IMR-90 (cell line): ENCODE results near the gene ZNF365. TPM values are rescaled to one million over a fixed set of nuclear protein-coding genes. Genes with fewer than 3 reads are reported as not detected.

Experiments
- ATAC-seq: fragments of 200-7000 bp; cut with Tn5 transposase; 2 replicates; pipeline ENCODE4 v1.9.1; 2020; ENCODE audit warnings: low read depth, mild to moderate bottlenecking, moderate library complexity
- BruUV-seq: library from RNA; stranded (reverse); fragments of 400-500 nt; replicated peaks from 2 replicates; lab custom pipeline; 2021; lab: Mats Ljungman, UMichigan
- CTCF ChIA-PET: fragments of 300-600 bp; formaldehyde crosslinking; extraction: SDS; loops from one replicate; lab custom pipeline; 2021; ENCODE audit warnings: antibody characterized with exemption; lab: Yijun Ruan, JAX
- POLR2A ChIA-PET: fragments of 300-600 bp; sonication (Branson Sonifier 250); formaldehyde crosslinking; loops from one replicate; lab custom pipeline; 2022; ENCODE audit warnings: antibody characterized with exemption; ENCODE audit not compliant: unreplicated experiment; lab: Charles Lee
- DNase-seq: peaks from one replicate; pipeline ENCODE4 v3.0.0; 2013
- H2AFZ ChIP-seq: replicated peaks from 2 replicates; pipeline ENCODE3; 2013; ENCODE audit warnings: low read length, mild to moderate bottlenecking; ENCODE audit not compliant: poor library complexity
- H2AK5ac ChIP-seq: 2 replicates; pipeline ENCODE4 v1.6.1; 2013; ENCODE audit warnings: low read depth, low read length, inconsistent platforms
- H2AK9ac ChIP-seq: replicated peaks from 2 replicates; pipeline ENCODE3; 2013; ENCODE audit warnings: mild to moderate bottlenecking, low read depth, low read length, moderate library complexity; ENCODE audit not compliant: poor library complexity
- H2BK120ac ChIP-seq: 2 replicates; pipeline ENCODE4 v1.6.1; 2013; ENCODE audit warnings: low read depth, low read length, inconsistent platforms
- H2BK15ac ChIP-seq: 3 replicates; pipeline ENCODE4 v1.6.1; 2013; ENCODE audit warnings: low read depth, low read length, inconsistent platforms
- H2BK20ac ChIP-seq: 2 replicates; pipeline ENCODE4 v1.6.1; 2013; ENCODE audit warnings: low read depth, mild to moderate bottlenecking, inconsistent platforms, low read length, moderate library complexity
- H2BK5ac ChIP-seq: 2 replicates; pipeline ENCODE4 v1.6.1; 2013; ENCODE audit warnings: mild to moderate bottlenecking, low read depth, low read length, inconsistent platforms; ENCODE audit not compliant: poor library complexity, severe bottlenecking
- H3K14ac ChIP-seq: replicated peaks from 2 replicates; pipeline ENCODE4 v1.6.1; 2013; ENCODE audit warnings: low read depth, low read length, inconsistent platforms
- H3K18ac ChIP-seq: 2 replicates; pipeline ENCODE4 v1.6.1; 2013; ENCODE audit warnings: low read depth, low read length, control low read depth
- H3K23ac ChIP-seq: 2 replicates; pipeline ENCODE4 v1.6.1; 2013; ENCODE audit warnings: low read depth, low read length, inconsistent platforms
- H3K27ac ChIP-seq: 2 replicates; pipeline ENCODE4 v1.5.1; 2013; ENCODE audit warnings: mild to moderate bottlenecking, control low read depth, low read length; ENCODE audit not compliant: insufficient read depth
- H3K27me3 ChIP-seq: 2 replicates; pipeline ENCODE4 v1.6.1; 2013; ENCODE audit warnings: low read length; ENCODE audit not compliant: control insufficient read depth, insufficient read depth
- H3K36me3 ChIP-seq: 2 replicates; pipeline ENCODE4 v1.6.1; 2013; ENCODE audit warnings: low read length, mixed read lengths; ENCODE audit not compliant: control insufficient read depth, insufficient read depth
- H3K4ac ChIP-seq: 2 replicates; pipeline ENCODE4 v1.6.1; 2013; ENCODE audit warnings: low read depth, low read length, inconsistent platforms
- H3K4me1 ChIP-seq: 2 replicates; pipeline ENCODE4 v1.6.1; 2013; ENCODE audit warnings: low read length, mixed read lengths; ENCODE audit not compliant: control insufficient read depth, insufficient read depth
- H3K4me2 ChIP-seq: 2 replicates; pipeline ENCODE4 v1.6.1; 2013; ENCODE audit warnings: low read depth, mild to moderate bottlenecking, control low read depth, low read length, moderate library complexity
- H3K4me3 ChIP-seq: 2 replicates; pipeline ENCODE4 v1.5.1; 2013; ENCODE audit warnings: low read depth, mild to moderate bottlenecking, control low read depth, low read length, moderate library complexity; ENCODE audit not compliant: insufficient read depth
- H3K56ac ChIP-seq: 2 replicates; pipeline ENCODE4 v1.6.1; 2013; ENCODE audit warnings: low read length, inconsistent platforms; ENCODE audit not compliant: insufficient read depth; ENCODE audit errors: extremely low read depth
- H3K79me1 ChIP-seq, 2 experiments: 2 replicates each; pipeline ENCODE4 v1.6.1; 2013; ENCODE audit warnings: low read length in 2 of 2, inconsistent platforms in 1 of 2, low read depth in 1 of 2
- H3K9ac ChIP-seq: 2 replicates; pipeline ENCODE4 v1.6.1; 2013; ENCODE audit warnings: low read depth, low read length, control low read depth
- H3K9me1 ChIP-seq: 2 replicates; pipeline ENCODE4 v1.6.1; 2013; ENCODE audit warnings: low read length, inconsistent platforms; ENCODE audit not compliant: insufficient read depth
- H3K9me3 ChIP-seq: 2 replicates; pipeline ENCODE4 v1.6.1; 2013; ENCODE audit warnings: low read length; ENCODE audit not compliant: control insufficient read depth, insufficient read depth
- H4K20me1 ChIP-seq: 2 replicates; pipeline ENCODE4 v1.6.1; 2013; ENCODE audit warnings: low read length, inconsistent platforms; ENCODE audit not compliant: insufficient read depth
- H4K5ac ChIP-seq: 2 replicates; pipeline ENCODE4 v1.6.1; 2013; ENCODE audit warnings: mild to moderate bottlenecking, low read depth, low read length, control low read depth
- H4K8ac ChIP-seq, 2 experiments: 2 replicates each; pipeline ENCODE4 v1.6.1; 2013; ENCODE audit warnings: low read depth in 2 of 2, low read length in 2 of 2, control low read depth in 1 of 2, inconsistent platforms in 1 of 2
- H4K91ac ChIP-seq: 2 replicates; pipeline ENCODE4 v1.6.1; 2013; ENCODE audit warnings: low read depth, low read length, inconsistent platforms; ENCODE audit not compliant: insufficient read depth
- CTCF ChIP-seq: conservative IDR thresholded peaks from 2 replicates; pipeline ENCODE4 v1.5.1; 2012; ENCODE audit warnings: mild to moderate bottlenecking, low read depth, low read length, improper control_type of control experiment
- MAFK ChIP-seq: IDR thresholded peaks from 2 replicates; pipeline ENCODE4 v1.6.1; 2012; ENCODE audit warnings: low read depth, low read length, improper control_type of control experiment
- WGBS, 2 experiments: methylation state at CpG; one replicate each; pipeline versions ENCODE4 v1.1.5 to v1.1.7; 2013; ENCODE audit warnings: missing lambda C conversion rate in 2 of 2; ENCODE audit not compliant: insufficient read length in 1 of 2; ENCODE audit errors: extremely low coverage in 2 of 2; 5-methylcytosine and 5-hydroxymethylcytosine counted together
- dilution Hi-C: fragments of 300-500 bp; cut with HindIII; formaldehyde crosslinking; loops from one replicate; pipeline ENCODE4 v1.14.3; 2018; ENCODE audit warnings: low sequenced_read_pairs; ENCODE audit not compliant: unreplicated experiment
- in situ Hi-C: fragments of 300-500 bp; cut with MboI; formaldehyde crosslinking; loops from 3 replicates; pipeline ENCODE4 v1.14.3; 2019; ENCODE audit warnings: low sequenced_read_pairs, inconsistent platforms, mixed read lengths
- intact Hi-C: fragments of 100-400 bp; cut with micrococcal nuclease; formaldehyde crosslinking; loops from 2 replicates; pipeline ENCODE4 v1.10.0; 2022
- polyA plus RNA-seq, 3 experiments: library from polyadenylated mRNA; depleted of rRNA; stranded (reverse); fragments of >200 nt; gene quantifications; 2 replicates each; pipeline ENCODE4 v1.2.3, GENCODE V29; 2012; ENCODE audit warnings: low replicate concordance in 1 of 3
- total RNA-seq: library from RNA; depleted of rRNA; stranded (reverse); fragments of >200 nt; gene quantifications from 2 replicates; pipeline ENCODE4 v1.2.3, GENCODE V29; 2012

ZNF365 gene
- total and polyA plus RNA-seq, 2 of the 4 experiments (the other 2 are of a cell fraction): 1.2 to 3.2 TPM

DNA sequence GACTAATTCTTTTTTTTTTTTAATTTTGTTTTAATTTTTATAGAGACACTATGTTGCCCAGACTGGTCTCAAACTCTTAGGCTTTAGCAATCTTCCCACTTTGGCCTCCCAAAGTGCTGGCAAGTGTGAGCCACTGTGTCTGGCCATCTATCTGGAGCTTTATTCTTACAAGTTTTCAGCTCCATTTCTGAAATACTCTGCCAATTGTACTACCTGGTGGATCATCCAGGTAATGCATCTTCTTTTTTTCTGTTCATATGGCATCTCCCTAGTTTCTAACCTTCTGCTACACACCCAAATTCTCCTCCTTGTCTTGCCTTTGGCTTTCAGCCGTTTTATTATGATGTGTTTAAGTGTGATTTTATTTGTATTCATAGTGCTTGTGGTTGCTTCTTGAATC, 40.2 kb downstream of the ZNF365 start:
- no peak overlapping the region for H3K4me2 ChIP-seq
- no TSS peak for BruUV-seq
- no peak overlapping the region for H2AK9ac ChIP-seq
- H3K4ac ChIP-seq: no peak overlapping the region
- H2BK120ac ChIP-seq: no peak overlapping the region
- intact Hi-C loops: no loop called here
- H2AFZ ChIP-seq: no peak overlapping the region
- H2AK5ac ChIP-seq: no peak overlapping the region
- H3K56ac ChIP-seq: no peak overlapping the region
- H3K4me1 ChIP-seq: no peaks in the 10 kb centered on the region
- H3K9me3 ChIP-seq: no peaks in the 10 kb centered on the region
- H3K27me3 ChIP-seq: no peaks in the 10 kb centered on the region; the same call in 1 of the 2 replicates
- no peak overlapping the region for H4K8ac ChIP-seq
- H3K79me1 ChIP-seq: no peaks in the 10 kb centered on the region
- H3K4me3 ChIP-seq: no peak overlapping the region
- no peaks in the 10 kb centered on the region for H3K36me3 ChIP-seq
- H3K9ac ChIP-seq: no peak overlapping the region
- H2BK20ac ChIP-seq: no peak overlapping the region
- no peak overlapping the region for H3K18ac ChIP-seq
- ATAC-seq (no peak), DNase-seq (no peak)
- dilution Hi-C loops: no loop called here
- no peak overlapping the region for H4K91ac ChIP-seq
- no peak overlapping the region for H2BK15ac ChIP-seq
- no peak for TF ChIP-seq MAFK
- no peak for TF ChIP-seq CTCF
- H2BK5ac ChIP-seq: no peak overlapping the region
- H3K14ac ChIP-seq: no peak overlapping the region
- ChIA-PET POLR2A (no interaction called here), CTCF (interaction anchor here (0.6 to 0.7 kb wide), 2 partner anchors 40 to 55 kb away, joined by 3 to 9 read pairs; no protein-coding TSS in a partner anchor)
- no peaks in the 10 kb centered on the region for H3K9me1 ChIP-seq
- H4K5ac ChIP-seq: no peak overlapping the region
- in situ Hi-C loops: no loop called here
- no peak overlapping the region for H3K23ac ChIP-seq
- WGBS, 2 experiments: no CpG with 5 or more reads among the region's 1 CpG
- H3K27ac ChIP-seq: no peak overlapping the region
- no peaks in the 10 kb centered on the region for H4K20me1 ChIP-seq
